ENCODE data around the gene C6orf136.
"Not testable (repeated sequence)": the region's sequence is repeated elsewhere in the genome, so short reads cannot be mapped to it uniquely, and the experiment has no call there.

The C6orf136 gene

DNA sequence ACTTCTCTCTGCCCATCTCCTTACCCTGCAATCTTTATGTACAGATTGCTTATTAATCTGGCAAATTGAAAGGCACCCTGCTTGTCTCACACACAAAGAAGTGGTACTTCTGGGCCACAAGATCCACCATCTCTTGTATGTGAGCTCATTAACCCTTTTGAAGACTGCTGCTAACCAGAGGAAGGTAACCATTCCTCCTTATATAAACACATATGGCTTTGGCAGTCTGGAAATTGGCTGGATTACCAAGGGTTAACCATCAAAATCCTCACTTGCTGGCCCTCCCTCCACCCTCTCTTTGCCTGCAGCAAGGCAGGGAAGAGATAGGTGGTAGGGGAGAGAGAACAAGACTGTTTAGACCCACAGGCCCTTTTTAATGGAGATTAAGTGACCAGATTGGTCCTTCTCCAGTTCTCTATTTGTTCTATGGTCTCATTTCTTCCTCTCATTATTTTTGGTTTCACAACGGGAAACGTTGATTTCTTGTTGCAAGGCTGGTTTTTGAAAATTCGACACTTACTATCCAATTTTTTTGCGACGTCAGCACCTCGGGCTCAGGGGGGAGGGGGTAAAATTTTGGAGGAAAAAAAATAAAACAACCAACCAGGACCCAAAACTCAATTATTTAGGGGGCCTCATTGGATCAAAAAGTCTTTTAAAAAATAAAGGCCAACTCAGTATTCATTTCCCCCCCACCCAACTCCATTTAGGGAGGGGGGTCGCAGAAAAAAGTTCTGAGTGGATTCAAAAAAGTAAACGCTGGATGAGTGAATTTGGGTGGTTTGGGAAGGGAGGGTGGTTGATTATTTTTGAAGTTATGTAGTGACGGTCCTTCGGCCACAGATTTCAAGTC lies 30.7 kb upstream of the C6orf136 start:
- no peak for DNase-seq

DNA sequence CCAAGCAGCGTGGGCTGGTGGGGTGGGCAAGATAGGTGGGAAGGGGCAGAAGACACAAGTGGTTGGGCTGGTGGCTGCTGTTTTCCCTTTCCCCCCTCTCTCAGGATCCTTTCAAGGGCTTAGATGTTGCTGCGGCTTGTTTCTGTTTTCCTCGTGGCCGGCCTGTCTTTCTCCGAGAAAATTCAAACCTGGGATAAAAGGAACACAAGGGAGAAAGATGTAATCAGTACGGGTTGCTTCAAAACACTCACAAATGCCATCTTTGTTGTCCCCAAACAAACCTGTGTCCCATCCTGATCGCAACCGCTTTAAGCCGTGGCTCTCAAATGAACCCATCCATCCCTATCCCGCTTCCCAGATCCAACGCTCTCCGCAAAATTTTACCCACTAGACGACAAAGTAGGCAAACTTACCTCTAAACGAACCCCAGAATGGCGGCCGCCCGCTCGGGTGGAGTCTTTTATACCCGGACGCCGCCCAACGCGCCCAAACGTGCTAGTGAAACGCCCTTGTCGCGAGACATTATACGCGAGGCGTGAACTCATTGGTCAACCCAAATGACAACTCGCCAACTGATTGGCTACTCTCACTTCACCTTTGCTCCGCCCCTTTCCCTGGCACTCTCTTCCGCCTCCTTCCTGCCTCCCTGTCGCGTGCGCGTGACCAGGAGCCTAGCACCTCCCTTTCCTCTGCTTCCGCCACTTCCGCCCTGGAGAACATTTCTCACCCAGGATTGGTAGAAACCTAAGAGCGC lies 29.9 kb upstream of the C6orf136 start, which contains the start of gene PPP1R10:
Gene PPP1R10, minus strand, starts transcription at position 433 of the 754 bp plus-strand sequence. CDS start 7,299 bp downstream, outside the sequence.
- peak; percentile 98 for DNase-seq

DNA sequence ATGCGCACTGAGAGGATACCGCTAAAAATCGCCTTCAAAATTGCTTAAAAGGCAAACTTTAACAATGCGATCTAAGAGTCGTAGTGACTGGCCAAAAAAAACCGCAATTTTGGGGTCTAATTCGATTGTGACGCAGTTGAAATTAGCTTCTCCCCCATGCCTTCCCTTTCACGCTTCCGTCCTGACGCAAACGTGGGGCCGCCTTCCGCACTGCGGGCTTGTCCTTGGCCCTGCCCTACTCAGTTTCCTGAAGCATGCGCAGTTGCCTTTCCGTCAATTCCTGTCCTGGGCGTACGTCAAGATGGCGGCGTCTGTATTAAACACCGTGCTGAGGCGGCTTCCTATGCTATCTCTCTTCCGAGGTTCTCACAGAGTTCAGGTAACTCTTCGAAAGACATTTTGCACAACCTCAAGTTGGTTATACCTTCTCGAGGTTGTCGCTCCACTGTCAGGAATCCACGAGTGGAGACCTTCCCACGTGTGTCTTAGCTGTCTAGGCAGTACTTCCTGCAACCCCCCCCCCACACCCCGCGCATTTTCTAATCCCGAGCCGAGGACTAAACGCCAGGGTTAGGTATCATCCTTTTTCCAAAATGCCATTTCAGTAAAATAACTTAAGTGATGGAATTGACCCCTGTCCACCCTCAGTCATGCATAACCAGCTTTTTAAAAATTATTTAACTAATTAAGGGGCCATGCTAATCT lies 29.2 kb upstream of the C6orf136 start, which contains the start of gene MRPS18B:
Gene MRPS18B, plus strand, starts transcription at position 276 of the 705 bp plus-strand sequence. Its CDS starts 26 bp downstream, at position 302.
- peak; percentile 89 for DNase-seq

DNA sequence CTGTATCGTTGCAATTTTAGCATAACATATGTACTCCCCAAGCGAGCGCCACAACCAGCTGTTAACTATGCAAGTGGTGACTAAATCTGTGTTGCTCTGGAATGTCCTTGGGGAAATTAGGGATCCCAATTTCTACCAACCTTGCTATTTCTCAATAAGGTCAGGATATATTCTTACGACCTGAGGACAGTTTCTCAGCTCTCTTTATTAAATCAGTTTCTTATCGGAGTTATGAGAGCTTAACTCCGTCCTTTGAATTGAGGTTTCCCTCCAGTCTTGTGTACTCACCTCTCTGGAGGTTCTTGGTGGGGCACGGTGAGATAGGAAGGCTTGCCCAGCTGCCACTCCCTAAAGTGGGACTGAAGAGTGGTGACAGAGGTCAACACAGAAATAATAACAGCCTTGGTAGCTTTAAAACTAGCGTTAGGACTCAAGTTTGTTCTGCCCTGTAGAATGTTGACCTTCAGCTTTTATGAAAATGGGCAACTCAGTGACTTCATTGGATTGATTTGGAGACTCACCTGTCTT lies 28.6 kb upstream of the C6orf136 start:
- DNase-seq, result no peak

DNA sequence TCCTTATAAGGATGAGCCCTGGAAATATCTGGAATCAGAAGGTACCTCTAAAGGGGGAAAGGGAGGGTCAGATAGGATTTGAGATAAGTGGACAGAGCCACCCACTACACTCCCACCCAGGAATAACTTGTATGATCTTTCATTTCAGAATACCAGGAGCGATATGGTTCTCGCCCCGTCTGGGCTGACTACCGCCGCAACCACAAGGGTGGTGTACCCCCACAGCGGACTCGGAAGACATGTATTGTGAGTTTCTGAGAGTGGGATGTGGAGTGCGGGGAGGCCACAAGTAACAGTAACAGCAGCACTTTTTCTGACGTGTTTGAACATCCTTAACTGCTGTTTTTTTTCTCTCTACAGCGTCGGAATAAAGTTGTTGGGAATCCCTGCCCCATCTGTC lies 27.4 kb upstream of the C6orf136 start:
- no peak for DNase-seq

DNA sequence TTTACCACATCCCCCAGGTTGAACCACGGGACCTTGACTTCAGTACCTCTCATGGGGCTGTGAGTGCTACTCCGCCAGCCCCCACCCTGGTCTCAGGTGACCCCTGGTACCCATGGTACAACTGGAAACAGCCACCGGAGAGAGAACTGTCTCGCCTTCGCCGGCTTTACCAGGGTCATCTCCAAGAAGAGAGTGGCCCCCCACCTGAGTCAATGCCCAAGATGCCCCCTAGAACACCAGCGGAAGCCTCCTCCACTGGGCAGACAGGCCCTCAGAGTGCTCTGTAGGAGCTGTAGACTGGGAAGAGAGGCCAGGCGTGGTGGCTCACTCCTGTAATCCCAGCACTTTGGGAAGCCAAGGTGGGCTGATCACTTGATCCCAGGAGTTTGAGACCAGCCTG lies 21.4 kb upstream of the C6orf136 start:
- no peak for DNase-seq

DNA sequence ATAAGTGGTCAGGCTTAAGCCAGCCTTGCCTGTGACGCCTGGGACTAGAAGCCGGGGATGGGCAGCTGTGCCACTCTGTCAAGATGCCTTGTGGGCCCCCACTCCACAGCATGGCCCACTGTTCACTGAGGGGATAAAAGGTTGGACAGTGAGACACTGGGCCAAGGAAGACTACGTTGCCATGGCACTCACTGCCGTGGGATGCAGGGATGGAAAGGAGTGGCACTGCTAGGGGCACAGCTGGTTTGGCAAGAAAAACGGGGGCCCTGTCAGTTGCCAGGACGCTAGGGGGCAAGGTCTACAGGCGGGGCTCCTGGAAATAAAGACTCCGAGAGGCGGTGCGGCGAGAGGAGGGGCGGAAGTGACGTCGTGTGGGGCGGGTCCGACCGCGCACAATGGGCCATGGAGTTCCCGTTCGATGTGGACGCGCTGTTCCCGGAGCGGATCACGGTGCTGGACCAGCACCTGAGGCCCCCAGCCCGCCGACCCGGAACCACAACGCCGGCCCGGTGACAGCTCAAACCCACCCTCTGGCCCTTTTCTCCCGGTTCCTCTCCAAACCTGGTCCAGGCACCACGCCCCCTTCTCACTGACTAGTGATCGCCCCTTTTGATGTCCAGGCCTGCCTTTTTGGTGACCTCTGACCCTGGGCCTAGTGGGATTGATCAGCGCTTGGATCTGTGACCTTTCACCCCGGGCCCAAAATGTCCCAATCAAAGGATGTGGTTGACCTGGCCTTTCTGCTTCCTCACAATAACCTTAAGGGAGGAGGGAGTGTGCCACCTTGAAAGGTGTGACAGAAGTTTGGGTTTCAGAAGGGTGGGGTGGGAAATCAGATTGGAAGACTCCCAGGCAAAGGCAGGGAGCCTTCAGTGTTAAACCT lies 20.2 kb upstream of the C6orf136 start, which contains the start of gene ATAT1:
Gene ATAT1, plus strand, starts transcription at position 391 of the 883 bp plus-strand sequence.
- peak; percentile 46 for DNase-seq

DNA sequence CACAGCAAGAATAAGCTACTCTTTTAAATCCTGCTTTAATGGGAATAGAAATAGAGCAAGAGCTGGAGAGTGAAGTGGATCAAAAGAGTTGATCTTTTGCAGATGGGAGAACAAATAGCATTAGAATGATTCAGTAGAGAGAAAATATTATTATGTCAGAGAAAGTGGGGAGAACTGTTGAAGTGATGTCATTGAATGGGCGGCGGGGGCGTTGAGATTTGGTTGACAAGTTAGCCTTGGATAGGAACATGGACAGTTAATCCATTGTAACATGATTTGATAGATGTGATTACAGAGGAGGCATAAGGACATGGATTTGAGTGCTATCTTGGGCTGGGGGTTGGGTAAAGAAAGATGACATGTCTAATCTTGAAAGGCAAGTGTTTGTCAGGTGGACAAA lies 11.1 kb upstream of the C6orf136 start:
- DNase-seq, result no peak

DNA sequence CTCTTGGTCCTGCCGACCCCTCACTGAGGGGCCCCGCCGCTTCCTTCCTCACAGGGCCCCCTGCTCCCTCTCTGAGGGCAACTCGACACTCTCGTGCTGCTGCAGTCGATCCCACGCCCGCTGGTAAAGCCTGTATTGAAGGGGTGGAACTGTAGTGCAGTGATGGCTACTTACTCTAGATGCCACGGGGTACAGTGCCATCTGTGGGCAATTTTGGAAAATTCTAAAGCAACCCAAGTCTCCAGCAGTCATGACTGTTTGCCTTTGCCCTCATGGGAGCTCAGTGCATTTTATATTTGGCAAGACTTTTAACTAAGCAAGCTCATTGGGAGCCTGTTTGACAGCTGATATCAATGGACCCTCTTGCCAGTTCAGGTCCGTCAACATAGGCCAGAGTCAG lies 6.5 kb upstream of the C6orf136 start:
- DNase-seq, result no peak

DNA sequence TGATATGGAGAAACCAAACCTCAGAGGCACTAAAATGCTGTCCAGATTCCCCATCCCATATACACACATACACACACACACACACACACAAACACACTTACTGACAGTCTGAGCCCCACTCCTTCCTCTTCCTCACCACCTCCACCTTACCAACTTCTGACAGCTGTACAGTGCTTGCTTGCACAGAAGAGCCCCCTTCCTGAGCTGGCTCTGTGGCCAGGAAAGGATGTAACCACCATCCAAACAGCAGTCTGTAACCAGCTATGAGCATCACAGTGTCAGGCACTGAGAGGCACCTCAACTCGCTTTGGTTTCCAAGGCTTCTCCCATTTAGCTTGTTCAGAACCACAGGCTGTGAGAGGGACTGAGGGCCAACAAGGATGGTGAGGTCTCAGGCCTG lies 5.9 kb upstream of the C6orf136 start:
- DNase-seq, result no peak

DNA sequence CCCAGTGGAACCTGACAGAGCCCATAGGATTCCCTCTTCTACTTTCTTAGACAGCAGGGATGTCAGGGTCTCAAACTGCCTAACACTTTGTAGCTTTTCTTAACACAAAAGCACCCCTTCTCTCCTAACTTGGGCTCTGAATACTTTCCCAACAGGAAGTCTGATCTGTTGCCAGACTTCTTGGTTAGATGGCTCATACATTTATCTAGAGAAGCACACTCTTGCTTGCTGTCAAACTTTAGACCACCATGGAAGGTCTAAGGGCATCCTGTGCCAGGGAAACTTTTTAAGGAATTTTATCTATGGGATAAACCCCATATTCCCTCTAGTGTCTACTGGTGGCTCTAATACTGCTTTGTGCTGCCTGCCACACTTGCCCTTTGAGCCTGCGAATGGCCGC lies 3.3 kb upstream of the C6orf136 start:
- DNase-seq, result no peak

DNA sequence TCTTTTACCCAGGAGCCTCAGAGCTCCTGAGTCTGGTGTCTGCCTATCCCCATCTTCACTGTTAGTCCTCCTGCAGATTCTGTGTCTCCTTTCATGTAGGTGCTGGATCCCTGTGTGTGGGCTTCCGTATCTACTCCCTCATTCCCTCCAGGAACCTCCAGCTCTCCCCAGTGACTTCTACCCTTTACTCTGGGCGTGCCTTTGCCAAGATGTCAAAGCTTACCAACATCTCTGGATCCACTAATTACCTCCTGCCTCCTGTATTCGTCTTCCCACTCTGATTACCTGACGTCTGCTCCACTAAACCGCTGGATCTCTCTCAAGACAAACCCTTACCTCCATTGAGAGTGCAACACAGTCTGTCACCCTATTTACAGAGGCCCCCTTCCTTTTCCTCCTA lies 2.2 kb upstream of the C6orf136 start:
- DNase-seq, result no peak

DNA sequence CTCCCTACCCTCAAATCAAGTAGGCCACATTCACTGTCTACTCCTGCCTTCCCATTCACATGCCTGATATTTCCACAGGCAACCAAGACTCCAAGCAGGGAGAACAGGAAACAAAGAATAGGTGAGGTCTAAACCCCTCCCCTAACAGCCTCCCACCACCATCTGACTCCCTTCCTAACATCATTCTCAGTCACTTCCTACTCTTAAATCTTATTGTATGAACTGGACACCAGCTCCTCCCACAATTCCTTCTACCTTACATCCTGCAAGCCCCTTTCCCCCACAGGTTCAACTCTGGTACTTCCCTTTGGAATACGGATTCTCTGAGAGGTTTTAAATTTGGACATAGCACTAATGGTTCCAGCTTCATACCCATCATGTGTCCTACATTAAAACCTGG lies 944 bp upstream of the C6orf136 start:
- DNase-seq, result no peak

DNA sequence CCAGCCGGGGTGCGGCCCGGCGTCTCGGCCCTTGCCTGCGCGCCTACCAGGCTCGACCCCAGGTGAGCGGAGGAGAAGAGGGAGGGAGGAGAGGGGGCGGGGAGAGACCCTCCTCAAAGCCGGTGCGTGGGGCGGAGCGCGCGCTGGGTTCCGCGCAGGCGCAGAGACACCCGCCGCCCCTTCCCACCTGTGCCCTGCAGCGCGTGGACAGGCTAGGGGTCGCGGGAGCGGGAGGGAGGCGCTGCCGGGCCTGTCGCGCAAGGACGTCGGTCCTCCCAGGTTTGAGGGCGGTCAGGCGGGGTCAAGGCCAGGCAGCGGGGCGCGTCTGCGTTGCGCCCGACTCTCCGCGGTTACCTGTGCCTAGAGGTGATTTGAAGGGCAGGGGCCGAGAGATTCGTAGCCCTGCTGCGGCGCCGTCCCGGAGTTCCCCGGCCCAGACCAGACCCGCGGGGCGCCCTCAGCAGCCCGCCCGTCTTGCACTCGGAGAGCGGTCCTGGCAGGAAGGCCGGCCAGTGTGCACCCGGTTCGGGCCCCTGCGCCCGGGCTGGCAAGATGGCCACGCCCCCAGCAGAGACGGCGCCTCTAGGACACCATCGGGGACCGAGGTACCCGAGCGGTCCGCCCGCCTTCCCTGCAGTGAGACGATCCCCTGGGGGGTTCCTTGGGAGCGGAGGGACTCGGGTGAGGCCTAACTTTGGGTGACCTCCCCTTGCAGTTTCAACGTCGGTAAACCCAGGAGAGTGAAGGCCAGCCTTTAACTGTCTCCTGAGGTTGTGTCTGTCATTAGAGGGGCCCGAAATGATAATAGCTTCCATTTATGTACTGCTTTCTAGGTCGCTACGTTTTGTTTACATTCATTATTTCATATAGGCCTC lies 546 bp downstream of the C6orf136 start:
- peak; percentile 70 for DNase-seq

DNA sequence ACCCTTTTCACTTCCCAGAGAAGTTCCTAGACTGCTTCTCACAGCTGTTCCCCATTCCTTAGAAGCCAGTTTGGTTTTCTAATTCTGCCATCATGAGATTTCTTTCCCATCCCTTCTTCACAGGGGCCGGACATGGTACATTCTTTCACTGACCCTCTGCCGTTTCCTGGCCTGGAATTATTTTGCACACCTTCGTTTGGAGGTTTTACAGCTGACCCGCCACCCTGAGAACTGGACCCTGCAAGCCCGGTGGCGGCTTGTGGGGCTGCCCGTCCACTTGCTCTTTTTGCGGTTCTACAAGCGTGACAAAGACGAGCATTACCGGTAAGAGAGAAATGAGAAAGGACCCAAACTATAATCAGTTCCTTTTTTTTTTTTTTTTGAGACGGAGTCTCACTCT lies 4.2 kb downstream of the C6orf136 start:
- DNase-seq, result no peak

DNA sequence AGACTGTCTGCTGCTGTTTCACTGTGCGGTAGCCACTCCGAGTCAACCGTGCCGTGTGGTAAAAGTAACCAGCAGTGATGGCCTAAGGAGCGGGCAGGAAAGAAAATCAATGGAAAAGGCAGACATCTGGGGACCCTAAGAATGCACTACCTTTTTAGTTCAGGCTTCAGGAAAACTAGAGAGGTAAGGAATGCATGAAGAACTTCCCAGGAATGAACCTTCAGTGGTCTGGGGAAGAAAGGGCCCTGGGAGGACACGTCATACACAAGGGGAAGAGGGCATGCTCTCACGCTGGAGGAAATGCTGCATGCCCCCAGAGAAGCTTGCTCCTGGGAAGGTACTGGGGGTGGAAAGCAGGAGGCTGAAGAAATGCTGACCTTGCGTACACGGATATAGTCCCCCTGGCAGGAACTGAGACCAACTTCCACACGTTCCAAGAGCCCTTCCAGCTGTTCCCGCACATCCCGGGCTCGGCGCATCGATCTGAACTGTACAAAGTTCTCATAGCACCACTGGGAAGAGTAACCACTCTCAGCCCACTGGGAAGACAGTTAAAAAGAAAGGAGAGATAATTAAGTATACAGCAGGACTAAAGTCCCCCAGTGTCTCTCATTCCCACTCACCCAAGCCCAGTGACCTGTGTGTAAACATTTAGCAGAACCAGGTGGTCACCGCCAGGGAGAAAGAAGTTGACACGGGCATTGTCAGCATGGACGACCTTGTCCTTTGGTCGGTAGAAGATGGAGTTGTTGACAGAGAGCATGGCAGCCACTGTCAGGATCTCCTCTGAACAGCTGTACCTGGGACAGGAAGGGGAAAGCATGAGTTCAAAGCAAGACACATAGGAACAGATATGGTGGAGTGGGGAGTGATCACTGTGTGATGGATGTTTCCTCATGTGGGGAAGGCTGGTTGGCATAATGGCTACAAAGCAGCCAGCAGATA lies 8.1 kb downstream of the C6orf136 start:
- no peak for DNase-seq

DNA sequence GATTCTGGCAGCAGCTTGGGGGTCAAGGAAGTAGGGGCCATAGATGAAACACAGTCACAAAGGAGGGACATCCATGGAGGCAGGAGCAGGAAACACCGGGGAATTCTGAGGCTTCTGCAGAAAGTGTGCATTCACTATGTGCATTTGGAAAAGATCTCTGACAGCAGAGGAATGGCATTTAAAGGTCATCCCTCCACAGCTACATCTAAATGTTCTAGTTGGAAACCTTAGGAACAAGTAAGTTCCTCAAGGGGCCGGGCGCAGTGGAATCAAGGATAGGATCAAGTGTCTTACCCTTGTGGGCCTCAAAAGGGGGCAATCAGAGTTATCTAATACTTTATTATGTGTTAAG lies 8.8 kb downstream of the C6orf136 start:
- no peak for DNase-seq

DNA sequence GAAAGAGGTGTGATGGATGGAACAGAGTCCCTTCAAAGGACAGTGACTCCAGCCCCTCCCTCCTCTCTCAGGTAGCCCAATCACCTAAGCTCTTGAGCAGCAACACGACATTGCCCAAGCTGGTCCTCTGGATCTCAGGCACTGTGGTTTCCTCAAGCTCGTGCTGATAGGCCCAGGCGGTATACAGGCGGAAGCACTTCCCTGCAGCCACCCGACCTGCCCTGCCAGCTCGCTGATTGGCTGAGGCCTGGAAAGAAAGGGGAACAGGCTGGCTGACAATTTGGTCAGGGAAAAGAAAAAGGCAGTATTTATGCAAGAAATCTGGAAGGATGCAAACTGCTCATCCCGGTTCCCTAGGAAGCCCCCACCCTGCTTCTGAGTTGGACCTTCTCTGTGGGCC lies 9.6 kb downstream of the C6orf136 start:
- DNase-seq, result no peak

DNA sequence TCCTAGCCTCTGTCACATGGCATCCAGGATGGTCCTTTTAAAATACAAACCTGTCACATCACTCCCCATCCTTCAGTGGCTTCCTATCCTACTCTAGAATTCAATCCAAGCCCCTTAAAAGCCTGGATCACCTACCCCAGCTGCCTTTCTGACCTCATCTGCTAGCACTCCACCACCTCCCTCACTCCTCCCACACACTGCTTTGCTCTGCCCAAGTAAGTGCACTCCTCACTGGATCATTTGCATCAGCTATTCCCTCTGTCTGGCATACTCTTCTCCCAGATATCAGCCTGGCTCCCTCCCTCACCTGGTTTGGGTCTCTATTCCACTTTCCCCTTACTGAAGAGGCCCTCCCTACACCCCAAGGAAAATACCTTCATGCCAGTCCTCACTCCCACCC lies 10.5 kb downstream of the C6orf136 start:
- no peak for DNase-seq

DNA sequence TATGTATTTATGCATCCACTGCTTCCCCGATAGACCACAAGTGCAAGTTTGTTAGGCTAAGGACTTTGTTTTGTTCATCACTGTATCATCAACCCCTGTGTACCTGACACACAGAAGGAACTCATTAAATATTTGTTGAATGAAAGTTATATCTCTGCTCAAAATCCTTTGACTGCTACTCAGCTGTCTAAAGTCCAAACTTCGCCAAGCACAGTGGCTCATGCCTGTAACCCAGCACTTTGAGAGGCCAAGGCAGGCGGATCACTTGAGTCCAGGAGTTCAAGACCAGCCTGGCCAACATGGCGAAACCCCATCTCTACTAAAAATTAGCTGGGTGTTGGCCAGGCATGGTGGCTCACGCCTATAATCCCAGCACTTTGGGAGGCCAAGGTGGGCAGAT lies 11.0 kb downstream of the C6orf136 start:
- not testable (repeated sequence) for DNase-seq

All from NCI-H1092 (cell line).